HG02763 (cell line): ENCODE data around the gene PROM1.

Experiments used
- ATAC-seq: cut with Tn5 transposase; IDR thresholded peaks from one replicate; pipeline ENCODE4 v1.9.1; 2021; ENCODE audit warnings: mild to moderate bottlenecking, moderate library complexity; ENCODE audit not compliant: unreplicated experiment

The PROM1 gene

DNA sequence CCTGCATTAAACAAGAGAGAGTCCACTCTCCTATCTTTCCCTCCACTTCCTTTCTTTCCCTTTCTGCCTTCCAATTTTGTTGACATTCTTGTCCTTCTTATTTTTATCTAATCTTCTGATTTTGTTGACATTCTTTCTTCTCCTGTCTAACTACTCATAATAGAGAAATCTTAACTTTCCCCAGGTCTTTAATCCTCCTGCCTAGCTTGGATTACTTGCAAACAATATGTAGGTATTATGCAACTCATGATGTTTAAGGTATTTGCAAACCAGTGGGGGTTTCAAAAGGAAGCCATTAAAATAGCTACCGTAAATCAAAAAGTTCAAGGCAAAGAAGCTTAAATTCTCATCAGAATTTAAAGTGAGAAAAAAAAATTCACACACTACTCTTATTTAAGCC is 53.9 kb downstream of the PROM1 start:
- no peak for ATAC-seq

GRCh38 chr4:16029262-16029661 is 54.6 kb downstream of the PROM1 start:
- no peak for ATAC-seq

DNA sequence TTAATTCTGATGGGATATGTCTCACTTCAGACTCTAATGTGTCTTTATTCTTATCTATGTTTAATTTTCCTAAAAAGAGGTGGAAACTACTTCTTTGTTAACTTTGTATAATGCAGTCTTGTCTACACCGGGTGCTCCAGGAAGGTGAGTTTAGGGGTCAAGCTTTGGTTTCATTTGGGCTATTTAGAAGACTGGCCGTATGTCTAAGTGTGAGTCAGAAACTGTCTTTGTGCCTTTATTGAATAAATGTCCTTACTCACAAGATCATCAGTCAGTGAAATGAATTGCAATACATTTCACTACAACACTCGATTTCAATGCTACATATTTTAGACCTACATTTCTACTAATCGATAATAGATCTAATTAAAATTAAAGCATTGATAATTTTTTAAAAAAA is 56.2 kb downstream of the PROM1 start:
- no peak for ATAC-seq

DNA sequence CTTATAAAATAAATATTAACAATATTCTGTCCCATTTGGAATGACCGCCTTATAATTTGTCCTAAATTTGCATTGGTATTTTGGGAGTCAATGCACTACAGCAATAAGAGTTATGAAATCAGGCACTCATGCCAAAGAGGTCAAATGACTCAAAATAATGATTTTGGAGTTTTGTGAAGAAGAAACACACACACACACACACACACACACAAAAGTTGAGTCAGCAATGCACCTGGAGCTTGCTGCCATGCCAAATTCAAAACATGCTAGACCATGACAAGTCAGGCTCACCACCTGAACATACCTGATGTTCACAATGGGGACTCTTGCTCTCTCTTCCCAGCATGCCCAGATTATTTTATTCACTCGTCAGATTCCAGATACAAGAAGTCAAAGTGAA is 56.7 kb downstream of the PROM1 start:
- no peak for ATAC-seq

DNA sequence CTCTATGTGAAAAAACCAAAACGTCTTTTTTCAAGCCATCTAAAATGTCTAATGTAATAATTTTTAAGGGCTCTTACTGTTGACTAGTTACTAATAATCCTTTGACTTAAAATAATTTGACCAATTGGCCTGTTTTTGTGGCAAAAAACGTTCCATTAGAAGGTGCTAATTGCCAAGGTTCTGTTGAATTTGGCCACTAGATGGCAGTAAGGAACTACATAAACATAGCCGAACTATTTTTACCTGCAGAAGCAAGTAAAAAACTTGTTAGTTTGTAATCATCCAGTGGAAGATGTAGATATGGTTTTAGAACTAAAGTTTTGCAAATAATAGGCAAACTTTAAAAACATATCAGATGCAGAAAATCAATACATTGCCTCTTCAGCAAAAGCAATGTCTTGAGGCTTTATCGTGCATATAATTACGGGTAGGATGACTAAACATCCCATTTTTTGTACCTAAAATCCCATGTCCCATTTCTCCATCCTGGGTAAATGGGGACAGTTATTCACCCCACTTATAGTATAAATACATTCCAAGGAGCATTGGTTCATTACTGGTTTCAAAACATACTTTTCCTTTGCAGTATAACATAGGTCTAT is 57.6 kb downstream of the PROM1 start:
- no peak for ATAC-seq

DNA sequence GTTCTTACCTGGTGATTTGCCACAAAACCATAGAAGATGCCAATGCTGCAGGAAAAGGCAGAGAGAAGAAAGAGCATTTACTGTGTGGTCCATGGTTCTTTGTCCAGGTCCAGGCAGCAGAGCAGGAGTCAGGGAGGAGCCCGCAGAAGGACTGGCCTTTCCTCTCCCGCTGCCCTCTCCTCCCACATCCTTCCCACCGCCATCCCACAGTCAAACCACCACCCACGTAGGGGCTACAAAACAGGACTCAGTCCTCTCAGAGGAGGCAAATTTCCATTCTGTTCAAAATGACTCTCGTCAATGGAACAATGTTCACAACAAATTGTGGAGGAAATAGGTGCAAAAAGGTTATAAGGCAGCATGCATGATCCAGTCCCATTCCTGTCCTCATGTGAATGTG is 58.6 kb downstream of the PROM1 start:
- no peak for ATAC-seq

DNA sequence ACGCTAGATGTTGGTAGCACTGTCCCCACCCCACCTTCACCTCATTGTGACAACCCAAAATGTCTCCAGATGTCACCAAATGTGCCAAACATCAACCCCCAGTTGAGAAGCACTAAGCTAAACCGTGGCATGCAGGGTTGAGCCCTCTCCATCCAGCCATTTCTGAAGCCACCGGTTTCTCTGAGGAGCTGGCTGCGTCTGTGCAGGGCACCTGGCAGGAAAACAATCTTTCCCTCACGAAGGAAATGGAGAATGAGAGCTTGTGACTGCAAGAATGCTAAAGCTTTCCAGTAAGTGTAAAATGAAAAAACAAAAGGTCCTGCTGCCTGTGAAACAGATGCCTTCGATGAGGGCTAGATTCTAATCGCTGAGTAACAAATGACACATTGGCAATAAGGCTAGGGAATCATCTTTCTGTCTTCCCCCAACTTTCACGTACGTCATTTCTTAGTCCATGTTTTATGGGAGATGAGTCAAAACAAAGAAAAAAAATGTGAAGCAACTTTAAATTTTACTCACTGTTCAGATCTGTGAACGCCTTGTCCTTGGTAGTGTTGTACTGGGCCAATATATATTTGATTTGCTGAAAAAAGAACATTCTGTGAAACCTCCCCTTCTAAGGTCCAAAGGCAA is 59.9 kb downstream of the PROM1 start:
- ATAC-seq = no peak

- no peak for ATAC-seq
These were observed 61.8 kb downstream of the PROM1 start for GRCh38 chr4:16021804-16022560.

GRCh38 chr4:16019649-16020048 is 64.2 kb downstream of the PROM1 start:
- no peak for ATAC-seq

DNA sequence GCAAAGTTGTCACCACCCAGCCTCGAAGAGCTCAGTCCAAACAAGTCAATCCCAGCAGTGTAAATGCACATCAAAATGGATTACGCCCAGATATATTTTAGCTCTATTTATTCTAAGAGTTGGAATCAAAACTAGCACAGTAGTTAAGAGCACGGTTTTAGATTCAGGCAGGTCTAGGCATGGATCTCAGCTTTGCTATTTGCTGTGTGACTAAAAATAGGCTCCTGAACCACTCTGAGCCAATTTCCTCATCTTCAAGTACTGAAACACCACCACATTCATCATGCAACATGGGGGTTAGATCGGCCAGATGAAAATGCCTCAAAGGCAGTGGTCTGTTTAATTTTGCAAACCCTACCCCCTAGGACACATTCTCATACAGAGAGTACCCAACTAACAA is 65.0 kb downstream of the PROM1 start:
- no peak for ATAC-seq

DNA sequence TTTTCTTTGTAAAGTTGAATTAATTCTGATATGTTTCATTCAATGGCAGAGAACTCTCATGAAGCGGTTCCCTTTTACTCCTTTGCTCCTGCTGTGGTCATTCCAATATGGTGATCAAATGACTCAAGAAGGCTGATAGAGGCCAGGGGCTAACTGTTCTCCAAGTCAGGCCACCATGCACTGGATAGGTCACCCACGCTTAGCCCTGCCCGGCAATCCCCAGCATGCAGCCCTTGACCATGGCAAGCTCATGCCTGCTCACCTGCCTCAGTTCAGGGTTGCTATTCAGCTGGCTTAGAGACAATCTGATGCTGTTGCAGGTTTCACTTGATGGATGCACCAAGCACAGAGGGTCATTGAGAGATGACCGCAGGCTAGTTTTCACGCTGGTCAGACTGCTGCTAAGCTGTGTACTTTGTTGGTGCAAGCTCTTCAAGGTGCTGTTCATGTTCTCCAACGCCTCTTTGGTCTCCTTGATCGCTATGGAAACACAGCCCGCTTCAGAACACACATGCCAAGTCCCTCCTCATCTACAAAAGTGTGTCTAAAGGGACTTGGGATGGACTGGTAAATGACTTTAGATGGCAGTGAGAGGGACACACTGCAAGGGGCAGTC is 65.7 kb downstream of the PROM1 start:
- no peak for ATAC-seq

GRCh38 chr4:16016536-16016935 is 67.3 kb downstream of the PROM1 start:
- no peak for ATAC-seq

DNA sequence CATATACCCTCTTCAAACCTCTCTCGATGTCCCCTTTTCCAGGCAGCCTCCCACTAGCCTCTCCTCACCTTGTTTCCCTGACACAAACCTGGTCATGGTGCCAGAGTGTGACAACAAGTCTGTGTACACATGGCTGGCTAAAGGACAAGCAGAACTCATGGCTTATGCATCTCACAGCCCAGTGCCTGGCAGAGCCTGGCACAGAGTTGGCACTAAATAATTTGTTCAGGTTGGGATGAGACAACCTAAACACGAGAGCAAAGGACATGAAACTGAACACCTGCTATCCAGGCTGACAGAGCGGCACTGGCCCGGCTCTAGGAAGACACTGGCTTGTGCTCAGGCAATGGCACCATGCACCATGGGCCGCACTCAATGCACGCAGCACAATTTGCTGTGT is 72.7 kb downstream of the PROM1 start:
- ATAC-seq = no peak

GRCh38 chr4:16009153-16009552 is 74.7 kb downstream of the PROM1 start:
- ATAC-seq = no peak

GRCh38 chr4:16007471-16008095 is 76.2 kb downstream of the PROM1 start:
- no peak for ATAC-seq

- ATAC-seq = no peak
These were observed 76.9 kb downstream of the PROM1 start for GRCh38 chr4:16006771-16007446.

- no peak for ATAC-seq
These were observed 78.1 kb downstream of the PROM1 start for GRCh38 chr4:16005676-16006075.

GRCh38 chr4:16001484-16001858 is 82.4 kb downstream of the PROM1 start:
- ATAC-seq = peak; percentile 80

- peak; percentile 5 for ATAC-seq
These were observed 82.9 kb downstream of the PROM1 start for GRCh38 chr4:16000708-16001483.

- ATAC-seq = no peak
These were observed 87.0 kb downstream of the PROM1 start for GRCh38 chr4:15996773-15997172.
